GM19099 (cell line): ENCODE data around the gene GRIN2B.

ENCODE experiments used
- POLR2A ChIP-seq: IDR thresholded peaks from 3 replicates; pipeline ENCODE4 v1.6.1; 2011; ENCODE audit warnings: low read depth; ENCODE audit not compliant: insufficient read length; ENCODE audit errors: extremely low read depth

GRIN2B gene

GRCh38 chr12:13981296-13981962 is at the start of gene GRIN2B:
Gene GRIN2B, minus strand, starts transcription at chr12:13981602. Its CDS starts 115,394 bp downstream, at chr12:13866208.
- no peak for TF ChIP-seq POLR2A

- TF ChIP-seq POLR2A, result no peak
Measured at GRCh38 chr12:14026537-14026936, 45.1 kb upstream of the GRIN2B start.

- no peak for TF ChIP-seq POLR2A
Measured at GRCh38 chr12:14024591-14024990, 43.2 kb upstream of the GRIN2B start.

- no peak for TF ChIP-seq POLR2A
Measured at GRCh38 chr12:14018080-14018479, 36.7 kb upstream of the GRIN2B start.

DNA sequence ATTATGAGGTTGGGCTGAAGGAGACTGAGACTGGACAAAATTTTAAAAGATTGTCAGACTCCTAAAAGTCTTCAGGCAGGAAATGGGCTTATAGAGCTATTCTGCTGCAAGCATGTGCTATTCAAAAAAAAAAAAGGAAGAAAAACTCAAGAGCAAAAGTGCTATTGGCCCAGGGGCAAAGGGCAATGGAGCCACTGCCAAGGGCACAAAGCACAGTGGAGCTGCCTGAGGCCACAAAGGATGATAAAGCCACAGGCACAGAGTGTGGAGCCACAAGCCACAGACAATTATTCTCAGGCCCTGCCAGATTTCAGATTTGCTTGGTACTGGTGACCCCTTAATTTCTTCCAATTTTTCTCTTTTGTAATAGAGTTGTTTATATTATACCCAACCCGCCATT is 29.6 kb upstream of the GRIN2B start:
- TF ChIP-seq POLR2A, result no peak

DNA sequence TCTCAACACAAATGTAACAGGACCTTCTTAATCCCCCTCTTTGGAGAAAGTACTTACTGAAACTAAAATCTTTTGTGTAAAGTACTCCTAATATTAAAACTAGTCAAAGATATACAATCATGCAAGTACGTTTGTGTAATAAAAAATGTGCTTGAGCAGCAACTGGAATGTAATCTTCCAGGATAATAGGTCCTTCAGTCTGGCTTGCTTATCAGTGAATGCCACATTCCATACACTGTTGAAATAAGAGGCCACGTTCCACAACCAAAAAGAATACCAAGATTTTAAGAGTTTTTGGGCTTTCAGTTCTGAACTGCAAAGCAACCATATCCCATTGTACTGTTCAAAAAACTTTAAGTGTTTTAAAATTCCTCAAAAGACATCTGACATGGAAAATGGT is 26.2 kb upstream of the GRIN2B start:
- no peak for TF ChIP-seq POLR2A

DNA sequence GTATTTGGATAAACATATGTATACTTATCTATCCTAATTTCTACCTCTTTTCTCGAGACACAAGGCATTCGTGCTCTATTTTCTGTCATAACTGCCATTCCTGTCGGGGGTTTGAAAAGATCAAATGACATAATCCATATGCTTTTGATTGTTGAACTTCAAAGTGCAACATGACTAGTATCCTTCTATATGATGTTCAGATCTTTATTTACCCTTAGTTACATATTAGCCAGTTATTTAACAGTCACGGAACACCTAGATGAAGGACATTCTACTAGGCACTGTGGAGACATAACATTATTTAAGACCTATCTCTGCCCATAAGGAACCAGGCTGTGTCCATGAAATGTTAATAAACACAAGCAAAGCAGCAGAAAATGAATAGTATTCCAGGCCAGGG is 11.2 kb upstream of the GRIN2B start:
- TF ChIP-seq POLR2A, result no peak

- no peak for TF ChIP-seq POLR2A
Measured at GRCh38 chr12:13992106-13992505, 10.7 kb upstream of the GRIN2B start.

DNA sequence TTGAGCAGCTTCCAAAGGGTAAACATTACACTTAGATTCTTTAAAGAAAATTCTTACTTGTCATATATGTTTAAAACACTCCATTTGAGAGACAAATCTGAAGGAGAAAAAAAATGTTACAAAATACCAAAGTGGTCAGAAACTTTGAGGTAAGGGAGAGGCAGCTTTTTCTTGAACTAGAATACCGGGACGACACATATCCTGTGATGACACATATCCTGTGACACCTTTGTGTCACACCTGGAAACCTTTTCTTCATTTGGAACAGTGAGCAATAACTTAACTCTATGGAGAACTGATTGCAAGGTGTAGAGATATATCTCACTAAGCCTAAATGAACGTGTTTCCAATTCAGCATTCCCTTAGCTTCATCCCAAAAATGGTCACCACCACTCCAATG is 4.6 kb upstream of the GRIN2B start:
- no peak for TF ChIP-seq POLR2A

GRCh38 chr12:13981990-13982389 is 588 bp upstream of the GRIN2B start:
- no peak for TF ChIP-seq POLR2A

DNA sequence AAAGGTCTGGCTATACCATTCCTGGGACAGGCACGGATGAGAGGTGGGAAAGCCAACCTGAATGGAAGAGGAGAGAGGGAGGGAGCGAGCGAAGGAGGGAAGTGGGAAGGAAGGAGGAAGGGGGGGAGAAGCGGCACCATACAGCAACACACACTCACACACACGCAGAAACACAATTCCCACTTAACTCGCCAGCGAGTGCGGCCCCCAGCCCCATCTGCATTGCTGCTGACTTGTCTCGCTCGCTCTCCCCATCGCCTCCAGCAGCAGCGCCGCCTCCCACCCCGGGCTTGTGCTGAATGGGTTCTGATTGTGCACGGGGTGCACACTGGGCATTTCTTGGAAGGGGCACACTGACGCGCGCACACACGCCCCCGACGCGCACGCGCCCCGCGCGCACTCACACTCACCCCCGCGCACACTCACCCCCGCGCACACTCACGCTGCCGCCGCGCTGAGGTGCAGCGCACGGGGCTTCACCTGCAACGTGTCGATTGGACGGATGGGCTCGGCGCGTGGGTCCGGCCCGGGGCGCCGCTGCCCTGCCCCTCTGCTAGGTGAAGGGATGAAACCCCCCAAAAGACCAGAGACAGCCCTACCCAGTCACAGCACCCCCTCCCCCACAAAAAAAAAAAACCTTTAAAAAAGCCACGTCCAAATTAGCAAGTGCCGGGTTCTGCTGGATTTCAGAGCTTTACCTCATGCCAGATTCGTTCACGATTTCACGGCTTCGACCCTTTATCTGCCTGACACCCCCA is 685 bp downstream of the GRIN2B start:
- no peak for TF ChIP-seq POLR2A

DNA sequence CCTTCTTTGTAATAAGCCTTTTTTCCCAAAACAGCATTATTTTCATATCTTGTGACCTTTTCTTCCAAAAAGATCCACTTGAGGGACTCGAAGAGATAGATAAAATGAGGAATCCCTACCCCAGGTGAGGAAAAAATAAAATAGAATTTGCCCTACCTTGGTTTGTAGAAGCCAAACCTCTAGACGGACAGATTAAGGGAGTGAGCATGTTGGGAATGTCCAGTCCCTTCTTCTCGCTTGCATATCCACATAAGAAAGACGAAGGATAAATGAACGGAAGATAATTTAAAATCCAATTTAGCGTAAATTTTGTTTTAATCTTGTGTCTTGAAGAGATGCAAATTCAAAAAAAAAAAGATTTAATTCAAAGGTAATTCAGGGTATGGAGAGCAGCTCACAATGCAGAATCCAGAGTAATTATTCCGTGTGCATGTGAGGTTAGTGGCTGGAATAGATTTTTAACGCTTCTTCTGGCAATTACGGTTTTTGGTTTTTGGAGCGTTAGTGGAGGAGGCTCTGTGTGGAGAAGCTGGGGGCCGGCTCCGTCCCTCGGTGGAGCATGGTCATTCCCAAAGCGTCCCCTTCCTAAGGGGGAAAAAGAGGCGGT is 1.5 kb downstream of the GRIN2B start:
- no peak for TF ChIP-seq POLR2A

GRCh38 chr12:13978876-13979275 is 2.5 kb downstream of the GRIN2B start:
- TF ChIP-seq POLR2A, result no peak

- no peak for TF ChIP-seq POLR2A
Measured at GRCh38 chr12:13976880-13977279, 4.5 kb downstream of the GRIN2B start.

- no peak for TF ChIP-seq POLR2A
Measured at GRCh38 chr12:13976028-13976584, 5.3 kb downstream of the GRIN2B start.

DNA sequence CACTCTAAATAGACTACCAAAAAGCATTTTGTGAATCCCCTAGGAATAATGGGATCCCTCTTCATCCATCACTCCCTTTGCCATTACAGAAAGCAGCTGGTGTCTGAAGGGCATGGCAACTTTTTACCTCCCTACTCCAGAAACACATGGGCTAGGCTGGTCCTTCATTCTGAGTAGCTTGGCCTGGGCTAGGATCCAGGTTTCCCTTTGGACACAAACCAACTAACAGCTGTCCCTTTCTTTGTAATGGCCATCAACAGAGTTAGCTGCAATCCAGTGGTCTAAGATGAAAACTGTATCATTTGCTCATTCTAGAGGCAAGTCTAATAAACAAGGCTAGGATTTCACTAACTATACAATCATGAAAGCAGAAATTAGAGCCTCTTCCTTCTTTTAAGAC is 7.4 kb downstream of the GRIN2B start:
- TF ChIP-seq POLR2A, result no peak
